HL-60 (cell line): ENCODE results near the gene MRI1.
"Not testable (repeated sequence)": the region's sequence is repeated elsewhere in the genome, so short reads cannot be mapped to it uniquely, and the experiment has no call there.

Source experiments
- DNase-seq, 2 experiments: peaks; one replicate each; pipeline ENCODE4 v3.0.0-alpha.2; 2010 to 2020; ENCODE audit warnings: low read depth in 1 of 2, low spot score in 1 of 2
- H3K27ac ChIP-seq: fragments of 250-450 bp; sonication (Bioruptor Pico); replicated peaks from 2 replicates; pipeline ENCODE4 v1.5.1; 2020; ENCODE audit warnings: mild to moderate bottlenecking, moderate library complexity
- H3K27me3 ChIP-seq: fragments of 250-450 bp; sonication (Bioruptor Pico); 2 replicates; pipeline ENCODE4 v1.5.1; 2021; ENCODE audit warnings: mild to moderate bottlenecking, moderate library complexity; ENCODE audit not compliant: insufficient read depth, poor library complexity, severe bottlenecking
- H3K4me3 ChIP-seq: replicated peaks from 2 replicates; pipeline ENCODE4 v1.5.1; 2011; ENCODE audit warnings: mild to moderate bottlenecking, control low read depth, low read length; ENCODE audit not compliant: insufficient read depth
- GABPA ChIP-seq: IDR thresholded peaks from 2 replicates; pipeline ENCODE4 v1.6.1; 2012; ENCODE audit warnings: low read depth
- POLR2AphosphoS5 ChIP-seq: IDR thresholded peaks from 2 replicates; pipeline ENCODE4 v1.6.1; 2012; ENCODE audit warnings: low read depth
- SPI1 ChIP-seq: IDR thresholded peaks from 2 replicates; pipeline ENCODE4 v1.6.1; 2012; ENCODE audit warnings: low read depth, mild to moderate bottlenecking, borderline replicate concordance
- TF ChIP-seq, protein P1 (sequence below): IDR thresholded peaks from one replicate; pipeline ENCODE4 v1.5.1; 2011; ENCODE audit warnings: low read length, control low read depth, inconsistent platforms; ENCODE audit not compliant: insufficient read depth
- TF ChIP-seq, protein P2 (sequence below): IDR thresholded peaks from 2 replicates; pipeline ENCODE4 v1.6.1; 2012; ENCODE audit warnings: low read depth; ENCODE audit not compliant: insufficient replicate concordance

MRI1 gene

GRCh38 chr19:13778847-13779246, 14.5 kb downstream of the MRI1 start:
- no peak for TF ChIP-seq SPI1
- TF ChIP-seq GABPA, result no peak
- TF ChIP-seq, protein P1, sequence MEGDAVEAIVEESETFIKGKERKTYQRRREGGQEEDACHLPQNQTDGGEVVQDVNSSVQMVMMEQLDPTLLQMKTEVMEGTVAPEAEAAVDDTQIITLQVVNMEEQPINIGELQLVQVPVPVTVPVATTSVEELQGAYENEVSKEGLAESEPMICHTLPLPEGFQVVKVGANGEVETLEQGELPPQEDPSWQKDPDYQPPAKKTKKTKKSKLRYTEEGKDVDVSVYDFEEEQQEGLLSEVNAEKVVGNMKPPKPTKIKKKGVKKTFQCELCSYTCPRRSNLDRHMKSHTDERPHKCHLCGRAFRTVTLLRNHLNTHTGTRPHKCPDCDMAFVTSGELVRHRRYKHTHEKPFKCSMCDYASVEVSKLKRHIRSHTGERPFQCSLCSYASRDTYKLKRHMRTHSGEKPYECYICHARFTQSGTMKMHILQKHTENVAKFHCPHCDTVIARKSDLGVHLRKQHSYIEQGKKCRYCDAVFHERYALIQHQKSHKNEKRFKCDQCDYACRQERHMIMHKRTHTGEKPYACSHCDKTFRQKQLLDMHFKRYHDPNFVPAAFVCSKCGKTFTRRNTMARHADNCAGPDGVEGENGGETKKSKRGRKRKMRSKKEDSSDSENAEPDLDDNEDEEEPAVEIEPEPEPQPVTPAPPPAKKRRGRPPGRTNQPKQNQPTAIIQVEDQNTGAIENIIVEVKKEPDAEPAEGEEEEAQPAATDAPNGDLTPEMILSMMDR, result no peak
- no peak; the same call in 1 of the 2 replicates for TF ChIP-seq POLR2AphosphoS5
- TF ChIP-seq, protein P2, sequence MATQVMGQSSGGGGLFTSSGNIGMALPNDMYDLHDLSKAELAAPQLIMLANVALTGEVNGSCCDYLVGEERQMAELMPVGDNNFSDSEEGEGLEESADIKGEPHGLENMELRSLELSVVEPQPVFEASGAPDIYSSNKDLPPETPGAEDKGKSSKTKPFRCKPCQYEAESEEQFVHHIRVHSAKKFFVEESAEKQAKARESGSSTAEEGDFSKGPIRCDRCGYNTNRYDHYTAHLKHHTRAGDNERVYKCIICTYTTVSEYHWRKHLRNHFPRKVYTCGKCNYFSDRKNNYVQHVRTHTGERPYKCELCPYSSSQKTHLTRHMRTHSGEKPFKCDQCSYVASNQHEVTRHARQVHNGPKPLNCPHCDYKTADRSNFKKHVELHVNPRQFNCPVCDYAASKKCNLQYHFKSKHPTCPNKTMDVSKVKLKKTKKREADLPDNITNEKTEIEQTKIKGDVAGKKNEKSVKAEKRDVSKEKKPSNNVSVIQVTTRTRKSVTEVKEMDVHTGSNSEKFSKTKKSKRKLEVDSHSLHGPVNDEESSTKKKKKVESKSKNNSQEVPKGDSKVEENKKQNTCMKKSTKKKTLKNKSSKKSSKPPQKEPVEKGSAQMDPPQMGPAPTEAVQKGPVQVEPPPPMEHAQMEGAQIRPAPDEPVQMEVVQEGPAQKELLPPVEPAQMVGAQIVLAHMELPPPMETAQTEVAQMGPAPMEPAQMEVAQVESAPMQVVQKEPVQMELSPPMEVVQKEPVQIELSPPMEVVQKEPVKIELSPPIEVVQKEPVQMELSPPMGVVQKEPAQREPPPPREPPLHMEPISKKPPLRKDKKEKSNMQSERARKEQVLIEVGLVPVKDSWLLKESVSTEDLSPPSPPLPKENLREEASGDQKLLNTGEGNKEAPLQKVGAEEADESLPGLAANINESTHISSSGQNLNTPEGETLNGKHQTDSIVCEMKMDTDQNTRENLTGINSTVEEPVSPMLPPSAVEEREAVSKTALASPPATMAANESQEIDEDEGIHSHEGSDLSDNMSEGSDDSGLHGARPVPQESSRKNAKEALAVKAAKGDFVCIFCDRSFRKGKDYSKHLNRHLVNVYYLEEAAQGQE, result no peak
- no peak overlapping the region for H3K4me3 ChIP-seq
- no peak overlapping the region for H3K27ac ChIP-seq
- no peaks in the 10 kb centered on the region for H3K27me3 ChIP-seq
- DNase-seq, result no peak

- not testable (repeated sequence) for H3K27ac ChIP-seq, H3K27me3 ChIP-seq, H3K4me3 ChIP-seq, DNase-seq
Measured at GRCh38 chr19:13779794-13780193, 15.5 kb downstream of the MRI1 start.

DNA sequence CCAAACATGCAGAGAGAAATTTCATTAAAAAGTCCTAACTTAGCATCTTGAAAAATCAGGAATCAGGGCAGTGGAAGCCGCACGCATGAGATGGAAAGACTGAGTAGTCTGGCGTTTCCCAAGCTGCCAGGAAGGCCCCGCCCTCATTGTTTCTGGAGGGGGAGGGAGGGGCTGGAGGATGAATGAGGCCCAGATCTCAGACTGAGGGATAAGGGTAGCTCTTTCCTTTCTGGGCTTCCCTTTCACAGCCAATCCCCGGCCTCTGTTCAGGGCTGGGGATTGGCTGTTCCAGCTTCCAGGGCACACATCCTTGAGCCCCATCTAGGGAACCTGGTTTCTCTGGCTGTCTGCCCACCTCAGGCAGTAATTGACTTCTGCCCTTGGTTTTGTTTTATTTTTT, 17.2 kb downstream of the MRI1 start:
- no peaks in the 10 kb centered on the region for H3K27me3 ChIP-seq
- TF ChIP-seq GABPA, result no peak
- TF ChIP-seq, protein P2, result no peak
- TF ChIP-seq, protein P1, result no peak
- no peak for TF ChIP-seq SPI1
- no peak for TF ChIP-seq POLR2AphosphoS5
- no peak overlapping the region for H3K4me3 ChIP-seq
- no peak overlapping the region for H3K27ac ChIP-seq
- DNase-seq, result no peak

DNA sequence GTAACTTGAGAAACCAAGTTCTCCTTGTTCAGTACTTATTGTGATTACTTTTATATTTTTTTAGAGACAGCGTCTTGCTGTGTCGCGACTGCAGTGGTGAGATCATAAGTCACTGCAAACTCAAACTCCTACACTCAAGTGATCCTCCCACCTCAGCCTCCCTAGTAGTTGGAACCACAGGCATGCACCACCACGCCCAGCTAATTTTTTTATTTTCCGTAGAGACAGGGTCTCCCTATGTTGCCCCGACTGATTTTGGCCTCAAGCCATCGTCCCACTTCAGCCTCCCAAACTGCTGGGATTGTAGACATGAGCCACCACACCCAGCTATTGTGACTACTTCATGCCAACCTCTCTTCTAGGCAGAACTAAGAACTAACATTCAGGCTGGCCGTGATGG, 18.2 kb downstream of the MRI1 start:
- no peak for DNase-seq
- Histone ChIP-seq H3K4me3 (no peak overlapping the region), H3K27me3 (no peaks in the 10 kb centered on the region), H3K27ac (no peak overlapping the region)
- TF ChIP-seq, protein P2, result no peak
- TF ChIP-seq, protein P1, result no peak
- TF ChIP-seq SPI1, result no peak
- no peak for TF ChIP-seq GABPA
- TF ChIP-seq POLR2AphosphoS5, result no peak
